ENCODE measurements around the gene RNU5D-1. TPM values are rescaled to one million over a fixed set of nuclear protein-coding genes. Genes with fewer than 3 reads are reported as not detected.
A peak's percentile ranks its signal among the peaks of the same experiment; 100 is the strongest.

RNU5D-1 gene
- total and polyA plus RNA-seq, 10 donors, result not detected

DNA sequence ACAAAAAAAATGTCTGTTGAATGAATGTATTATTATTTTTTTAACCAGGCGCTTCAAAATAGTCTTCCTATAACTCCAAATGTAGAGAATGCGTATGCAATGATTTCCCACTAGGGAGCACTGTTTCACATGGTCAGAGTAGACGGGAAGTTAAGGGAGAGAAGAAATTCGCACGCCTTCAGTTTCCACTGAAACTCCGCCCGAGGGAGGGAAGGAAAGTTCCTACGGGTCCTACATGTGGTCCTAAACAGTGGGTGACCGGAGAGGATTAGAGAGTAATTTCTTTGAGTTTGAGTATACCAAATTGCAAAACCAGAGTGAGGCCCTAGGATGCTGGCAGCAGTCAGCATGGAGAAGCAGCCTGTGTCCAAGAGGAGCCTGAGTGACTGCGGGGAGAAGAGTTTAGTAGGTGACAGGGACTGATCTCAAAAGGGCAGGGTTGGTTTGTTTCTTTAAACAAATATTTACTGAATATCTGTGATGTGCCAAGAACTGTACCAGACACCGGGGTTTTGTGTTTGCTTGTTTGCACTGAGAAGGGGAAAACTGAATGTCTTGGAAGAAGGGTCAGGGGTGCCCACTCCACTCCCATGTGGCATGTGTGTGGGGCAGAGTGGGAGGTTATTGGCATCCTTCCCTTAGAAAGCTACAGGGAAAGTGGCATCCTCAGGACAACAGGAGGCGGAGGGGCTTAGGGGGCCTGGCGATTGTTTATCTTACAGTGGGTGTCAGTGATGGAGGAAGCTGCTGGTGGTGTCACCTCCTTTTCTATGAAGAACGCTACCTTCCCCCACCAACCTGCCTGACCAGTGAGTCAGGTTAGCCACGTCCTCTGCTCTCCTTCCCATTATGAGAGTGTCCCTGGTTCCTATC lies 22.8 kb downstream of the RNU5D-1 start:
- H3K4me1 ChIP-seq, result peaks cover 0 to 33% (median 15%) of the 10 kb centered on the region in 6 donors
- no peaks in the 10 kb centered on the region for H3K9me3 ChIP-seq
- H3K27me3 ChIP-seq (replicated peaks in 1 of 7), result peaks cover 0 to 4% (median 0%) of the 10 kb centered on the region in 7 donors
- DNase-seq, result peak; percentile 34
- TF ChIP-seq, protein P1, sequence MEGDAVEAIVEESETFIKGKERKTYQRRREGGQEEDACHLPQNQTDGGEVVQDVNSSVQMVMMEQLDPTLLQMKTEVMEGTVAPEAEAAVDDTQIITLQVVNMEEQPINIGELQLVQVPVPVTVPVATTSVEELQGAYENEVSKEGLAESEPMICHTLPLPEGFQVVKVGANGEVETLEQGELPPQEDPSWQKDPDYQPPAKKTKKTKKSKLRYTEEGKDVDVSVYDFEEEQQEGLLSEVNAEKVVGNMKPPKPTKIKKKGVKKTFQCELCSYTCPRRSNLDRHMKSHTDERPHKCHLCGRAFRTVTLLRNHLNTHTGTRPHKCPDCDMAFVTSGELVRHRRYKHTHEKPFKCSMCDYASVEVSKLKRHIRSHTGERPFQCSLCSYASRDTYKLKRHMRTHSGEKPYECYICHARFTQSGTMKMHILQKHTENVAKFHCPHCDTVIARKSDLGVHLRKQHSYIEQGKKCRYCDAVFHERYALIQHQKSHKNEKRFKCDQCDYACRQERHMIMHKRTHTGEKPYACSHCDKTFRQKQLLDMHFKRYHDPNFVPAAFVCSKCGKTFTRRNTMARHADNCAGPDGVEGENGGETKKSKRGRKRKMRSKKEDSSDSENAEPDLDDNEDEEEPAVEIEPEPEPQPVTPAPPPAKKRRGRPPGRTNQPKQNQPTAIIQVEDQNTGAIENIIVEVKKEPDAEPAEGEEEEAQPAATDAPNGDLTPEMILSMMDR (IDR thresholded peaks at IDR 0.05 in 8 of 11, conservative IDR thresholded peaks at IDR 0.05 in 3 of 11), result peak; percentile 36 to 82 (median 68)
- TF ChIP-seq POLR2AphosphoS5 (IDR thresholded peaks at IDR 0.05), result no peak
- H3K36me3 ChIP-seq, result no peaks in the 10 kb centered on the region
- 37 to 41% (median 38%) methylated on average over 15 of the region's 15 CpGs for WGBS, 5 donors
- H3K27ac ChIP-seq, result peak overlapping the region in 2 of 8 donors; percentile 13 to 51
- intact Hi-C loops (cut with DNase I; ENCODE audit: low total_unique reads), result no loop called here
- H3K4me3 ChIP-seq, result peak overlapping the region in 1 of 8 donors; percentile 43

DNA sequence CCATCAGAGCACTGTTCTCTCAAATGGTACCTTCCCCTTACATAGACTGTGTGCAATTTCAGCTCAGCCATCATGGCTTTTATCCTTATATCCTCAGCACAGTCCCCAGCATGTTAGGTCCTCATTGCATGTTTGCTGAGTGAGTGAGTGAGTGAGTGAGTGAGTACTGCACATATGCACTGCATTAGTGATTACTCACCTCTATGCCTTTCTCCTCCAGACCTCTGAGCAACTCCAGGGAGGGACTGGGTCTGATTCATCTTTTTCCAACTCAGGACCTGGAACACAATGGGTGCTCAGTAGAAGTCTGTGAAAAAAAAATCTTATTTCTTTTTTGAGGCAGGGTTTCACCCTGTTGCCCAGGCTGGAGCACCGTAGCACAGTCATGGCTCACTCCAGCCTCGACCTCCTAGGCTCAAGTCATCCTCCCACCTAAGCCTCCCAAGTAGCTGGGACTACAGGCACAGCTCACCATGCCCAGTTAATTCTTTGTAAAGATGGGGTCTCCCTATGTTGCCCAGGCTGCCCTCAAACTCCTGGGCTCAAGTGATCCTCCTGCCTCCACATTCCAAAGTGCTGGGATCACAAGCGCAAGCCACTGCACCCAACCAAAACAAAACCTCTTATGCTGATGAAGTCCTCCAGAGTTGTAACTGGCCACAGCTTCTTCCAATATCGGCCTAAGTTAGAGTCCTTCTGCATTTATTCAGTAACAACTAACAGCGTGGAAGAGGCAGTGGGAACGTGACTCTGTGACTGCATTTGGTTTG lies 23.7 kb downstream of the RNU5D-1 start:
- Histone ChIP-seq H3K36me3 (no peaks in the 10 kb centered on the region), H3K27ac (no peak overlapping the region), H3K4me1 (peaks cover 0 to 24% (median 12%) of the 10 kb centered on the region in 6 donors), H3K27me3 (replicated peaks in 1 of 7) (peaks cover 0 to 4% (median 0%) of the 10 kb centered on the region in 7 donors), H3K9me3 (no peaks in the 10 kb centered on the region), H3K4me3 (no peak overlapping the region)
- 88 to 94% (median 92%) methylated on average over 6 of the region's 6 CpGs for WGBS, 5 donors
- DNase-seq, result peak; percentile 28
- intact Hi-C loops (cut with DNase I; ENCODE audit: low total_unique reads), result no loop called here
- TF ChIP-seq POLR2AphosphoS5 (IDR thresholded peaks at IDR 0.05), result no peak
- no peak for TF ChIP-seq POLR2A (IDR thresholded peaks at IDR 0.05)

DNA sequence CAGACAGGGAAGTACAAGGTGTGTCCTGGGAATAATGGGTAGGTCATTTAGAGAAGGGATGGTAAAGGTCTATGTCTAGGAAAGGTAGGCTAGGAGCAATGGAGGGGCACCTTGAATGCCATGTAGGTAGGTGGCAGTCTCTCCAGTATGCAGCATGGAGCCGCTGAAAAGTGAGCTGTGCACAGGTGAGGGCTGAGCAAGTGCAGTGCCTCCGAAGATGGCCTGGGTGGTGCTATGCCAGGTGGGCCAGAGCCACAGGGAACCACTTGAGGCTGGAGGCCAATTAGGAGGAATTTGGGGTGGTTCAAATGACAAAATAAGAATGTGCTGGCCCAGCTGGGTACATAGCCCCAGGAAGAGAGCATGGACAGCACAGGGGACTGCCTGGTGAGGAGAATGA lies 25.0 kb downstream of the RNU5D-1 start:
- no peaks in the 10 kb centered on the region for H3K36me3 ChIP-seq
- intact Hi-C loops (cut with DNase I; ENCODE audit: low total_unique reads), result no loop called here
- H3K27ac ChIP-seq, result no peak overlapping the region
- 86 to 95% (median 92%) methylated on average over 2 of the region's 2 CpGs for WGBS, 5 donors
- no peaks in the 10 kb centered on the region for H3K9me3 ChIP-seq
- H3K4me1 ChIP-seq, result peaks cover 0 to 17% (median 9%) of the 10 kb centered on the region in 6 donors
- no peaks in the 10 kb centered on the region for H3K27me3 ChIP-seq (replicated peaks in 1 of 7)
- DNase-seq, result peak; percentile 34
- H3K4me3 ChIP-seq, result no peak overlapping the region
- TF ChIP-seq, protein P1 (IDR thresholded peaks at IDR 0.05 in 8 of 11, conservative IDR thresholded peaks at IDR 0.05 in 3 of 11), result no peak

DNA sequence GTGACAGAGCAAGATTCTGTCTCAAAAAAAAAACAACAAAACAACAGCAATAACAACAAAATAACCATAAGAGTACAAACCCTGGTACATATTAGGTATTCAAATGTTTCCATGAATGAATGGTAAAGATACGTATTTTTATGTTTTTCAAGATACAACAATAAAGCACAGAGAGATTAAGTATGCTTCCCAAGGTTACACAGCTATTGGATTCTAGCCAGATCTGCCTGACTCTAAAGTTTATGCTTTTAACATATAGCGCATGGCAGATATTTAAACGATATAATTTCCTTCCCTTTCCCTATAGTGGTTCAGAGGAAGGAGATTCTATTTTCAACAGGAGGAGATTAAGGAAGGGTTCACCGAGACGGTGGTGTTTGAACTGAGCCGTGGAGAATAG lies 25.5 kb downstream of the RNU5D-1 start:
- 66 to 72% (median 68%) methylated on average over 6 of the region's 6 CpGs for WGBS, 5 donors
- intact Hi-C loops (cut with DNase I; ENCODE audit: low total_unique reads), result no loop called here

More for the DNA sequence above, 25.5 kb downstream of the RNU5D-1 start:
- H3K27me3 ChIP-seq (replicated peaks in 1 of 7), result no peaks in the 10 kb centered on the region
- no peak overlapping the region for H3K27ac ChIP-seq
- TF ChIP-seq, protein P1 (IDR thresholded peaks at IDR 0.05 in 8 of 11, conservative IDR thresholded peaks at IDR 0.05 in 3 of 11), result no peak
- TF ChIP-seq POLR2AphosphoS5 (IDR thresholded peaks at IDR 0.05), result no peak
- TF ChIP-seq POLR2A (IDR thresholded peaks at IDR 0.05), result no peak
- H3K4me3 ChIP-seq, result no peak overlapping the region
- peaks cover 0 to 17% (median 9%) of the 10 kb centered on the region in 6 donors for H3K4me1 ChIP-seq
- no peak for DNase-seq
- no peaks in the 10 kb centered on the region for H3K9me3 ChIP-seq
- H3K36me3 ChIP-seq, result no peaks in the 10 kb centered on the region

Measured in spleen (tissue), 11 donors.